ENCODE data around the gene TPP2.

- TF ChIP-seq, protein P1, sequence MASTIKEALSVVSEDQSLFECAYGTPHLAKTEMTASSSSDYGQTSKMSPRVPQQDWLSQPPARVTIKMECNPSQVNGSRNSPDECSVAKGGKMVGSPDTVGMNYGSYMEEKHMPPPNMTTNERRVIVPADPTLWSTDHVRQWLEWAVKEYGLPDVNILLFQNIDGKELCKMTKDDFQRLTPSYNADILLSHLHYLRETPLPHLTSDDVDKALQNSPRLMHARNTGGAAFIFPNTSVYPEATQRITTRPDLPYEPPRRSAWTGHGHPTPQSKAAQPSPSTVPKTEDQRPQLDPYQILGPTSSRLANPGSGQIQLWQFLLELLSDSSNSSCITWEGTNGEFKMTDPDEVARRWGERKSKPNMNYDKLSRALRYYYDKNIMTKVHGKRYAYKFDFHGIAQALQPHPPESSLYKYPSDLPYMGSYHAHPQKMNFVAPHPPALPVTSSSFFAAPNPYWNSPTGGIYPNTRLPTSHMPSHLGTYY (CRISPR knock-in tag; IDR thresholded peaks at IDR 0.05) = no peak
- TF ChIP-seq, protein P2, sequence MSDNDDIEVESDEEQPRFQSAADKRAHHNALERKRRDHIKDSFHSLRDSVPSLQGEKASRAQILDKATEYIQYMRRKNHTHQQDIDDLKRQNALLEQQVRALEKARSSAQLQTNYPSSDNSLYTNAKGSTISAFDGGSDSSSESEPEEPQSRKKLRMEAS (CRISPR knock-in tag; IDR thresholded peaks at IDR 0.05) = no peak
- TF ChIP-seq, protein P3, sequence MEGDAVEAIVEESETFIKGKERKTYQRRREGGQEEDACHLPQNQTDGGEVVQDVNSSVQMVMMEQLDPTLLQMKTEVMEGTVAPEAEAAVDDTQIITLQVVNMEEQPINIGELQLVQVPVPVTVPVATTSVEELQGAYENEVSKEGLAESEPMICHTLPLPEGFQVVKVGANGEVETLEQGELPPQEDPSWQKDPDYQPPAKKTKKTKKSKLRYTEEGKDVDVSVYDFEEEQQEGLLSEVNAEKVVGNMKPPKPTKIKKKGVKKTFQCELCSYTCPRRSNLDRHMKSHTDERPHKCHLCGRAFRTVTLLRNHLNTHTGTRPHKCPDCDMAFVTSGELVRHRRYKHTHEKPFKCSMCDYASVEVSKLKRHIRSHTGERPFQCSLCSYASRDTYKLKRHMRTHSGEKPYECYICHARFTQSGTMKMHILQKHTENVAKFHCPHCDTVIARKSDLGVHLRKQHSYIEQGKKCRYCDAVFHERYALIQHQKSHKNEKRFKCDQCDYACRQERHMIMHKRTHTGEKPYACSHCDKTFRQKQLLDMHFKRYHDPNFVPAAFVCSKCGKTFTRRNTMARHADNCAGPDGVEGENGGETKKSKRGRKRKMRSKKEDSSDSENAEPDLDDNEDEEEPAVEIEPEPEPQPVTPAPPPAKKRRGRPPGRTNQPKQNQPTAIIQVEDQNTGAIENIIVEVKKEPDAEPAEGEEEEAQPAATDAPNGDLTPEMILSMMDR (IDR thresholded peaks at IDR 0.05) = no peak
- TF ChIP-seq CREB1 (CRISPR knock-in tag; IDR thresholded peaks at IDR 0.05) (no peak), USF2 (CRISPR knock-in tag; IDR thresholded peaks at IDR 0.05) (no peak), ZBTB21 (CRISPR knock-in tag; IDR thresholded peaks at IDR 0.05; ENCODE audit: borderline replicate concordance) (no peak)
Measured at GRCh38 chr13:102688306-102688973, 91.7 kb downstream of the TPP2 start.
